Mesothelial cell of epicardium (in vitro differentiated cells): ENCODE results near the gene VAT1L. TPM values are rescaled to one million over a fixed set of nuclear protein-coding genes. Genes with fewer than 3 reads are reported as not detected.

Experiments used
- DNase-seq, 2 experiments: peaks; one replicate each; pipeline ENCODE4 v3.0.0; 2021; ENCODE audit warnings: low spot score in 2 of 2; ENCODE audit not compliant: unreplicated experiment in 2 of 2
- H3K27ac Mint-ChIP-seq: 2 replicates; pipeline ENCODE4 v1.8.0; 2021; ENCODE audit warnings: mixed read lengths
- H3K27me3 Mint-ChIP-seq: 2 replicates; pipeline ENCODE4 v1.8.0; 2021; ENCODE audit warnings: low read depth, mixed read lengths
- H3K36me3 Mint-ChIP-seq: 2 replicates; pipeline ENCODE4 v1.8.0; 2021; ENCODE audit warnings: mixed read lengths
- H3K4me1 Mint-ChIP-seq: 2 replicates; pipeline ENCODE4 v1.8.0; 2021; ENCODE audit warnings: mixed read lengths
- H3K4me3 Mint-ChIP-seq: 2 replicates; pipeline ENCODE4 v1.8.0; 2021; ENCODE audit warnings: mild to moderate bottlenecking, moderate library complexity, mixed read lengths
- H3K9me3 Mint-ChIP-seq: 2 replicates; pipeline ENCODE4 v1.8.0; 2021; ENCODE audit warnings: mixed read lengths
- total RNA-seq: library from RNA; stranded (reverse); gene quantifications from 3 replicates; pipeline ENCODE4 v1.2.1, GENCODE V29; 2021
- TF ChIP-seq, protein P1 (sequence below): fragments of 200-600 bp; sonication (generic); IDR thresholded peaks from one replicate; pipeline ENCODE4 v1.5.0; 2021; ENCODE audit warnings: antibody characterized with exemption; ENCODE audit not compliant: unreplicated experiment

VAT1L gene
- total RNA-seq, 1 donor from 2014 or later, result 6.3 TPM

DNA sequence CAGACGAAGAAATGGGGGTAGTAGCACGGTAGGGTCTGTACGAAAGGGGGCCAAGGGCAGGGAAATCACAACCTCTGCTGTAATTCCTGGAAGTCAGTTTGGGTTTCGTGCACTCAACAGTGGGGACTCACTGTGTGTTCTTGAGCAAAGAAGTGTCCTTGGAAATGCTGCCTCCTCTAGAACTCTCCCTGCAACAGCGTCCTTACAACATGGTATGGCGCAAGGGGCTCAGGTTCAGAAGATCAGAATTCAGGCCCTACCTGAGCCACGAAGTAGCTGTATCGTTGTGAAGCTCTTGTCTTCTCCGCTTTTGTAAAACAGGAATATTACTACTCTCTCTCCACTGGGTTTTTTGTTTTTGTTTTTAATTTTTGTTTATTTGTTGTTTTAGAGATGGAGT lies 127.7 kb downstream of the VAT1L start:
- peaks cover 25% of the 10 kb centered on the region for H3K4me1 Mint-ChIP-seq
- DNase-seq, result no peak
- H3K36me3 Mint-ChIP-seq, result no peaks in the 10 kb centered on the region
- no peak overlapping the region for H3K4me3 Mint-ChIP-seq
- H3K9me3 Mint-ChIP-seq, result no peaks in the 10 kb centered on the region
- H3K27me3 Mint-ChIP-seq, result no peaks in the 10 kb centered on the region
- TF ChIP-seq, protein P1, sequence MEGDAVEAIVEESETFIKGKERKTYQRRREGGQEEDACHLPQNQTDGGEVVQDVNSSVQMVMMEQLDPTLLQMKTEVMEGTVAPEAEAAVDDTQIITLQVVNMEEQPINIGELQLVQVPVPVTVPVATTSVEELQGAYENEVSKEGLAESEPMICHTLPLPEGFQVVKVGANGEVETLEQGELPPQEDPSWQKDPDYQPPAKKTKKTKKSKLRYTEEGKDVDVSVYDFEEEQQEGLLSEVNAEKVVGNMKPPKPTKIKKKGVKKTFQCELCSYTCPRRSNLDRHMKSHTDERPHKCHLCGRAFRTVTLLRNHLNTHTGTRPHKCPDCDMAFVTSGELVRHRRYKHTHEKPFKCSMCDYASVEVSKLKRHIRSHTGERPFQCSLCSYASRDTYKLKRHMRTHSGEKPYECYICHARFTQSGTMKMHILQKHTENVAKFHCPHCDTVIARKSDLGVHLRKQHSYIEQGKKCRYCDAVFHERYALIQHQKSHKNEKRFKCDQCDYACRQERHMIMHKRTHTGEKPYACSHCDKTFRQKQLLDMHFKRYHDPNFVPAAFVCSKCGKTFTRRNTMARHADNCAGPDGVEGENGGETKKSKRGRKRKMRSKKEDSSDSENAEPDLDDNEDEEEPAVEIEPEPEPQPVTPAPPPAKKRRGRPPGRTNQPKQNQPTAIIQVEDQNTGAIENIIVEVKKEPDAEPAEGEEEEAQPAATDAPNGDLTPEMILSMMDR, result no peak
- no peak overlapping the region for H3K27ac Mint-ChIP-seq

DNA sequence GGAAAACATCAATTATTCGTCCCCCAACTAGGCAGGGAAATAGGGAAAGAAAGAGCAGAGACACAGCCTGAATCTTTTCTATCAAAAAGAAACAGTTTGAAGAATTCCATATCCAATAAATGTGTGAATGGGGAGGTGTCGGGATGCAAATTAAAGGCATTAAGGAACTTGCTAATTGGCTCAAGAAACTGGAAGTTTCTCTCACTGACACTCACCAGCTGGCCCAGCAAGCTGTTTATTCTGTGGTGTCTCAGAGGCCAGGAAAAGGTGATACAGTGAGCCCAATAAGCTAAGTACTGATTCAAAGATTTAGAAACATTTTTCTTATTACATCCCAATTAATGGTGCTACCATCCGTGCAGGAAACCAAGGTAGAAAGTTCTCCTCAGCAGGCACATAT lies 129.6 kb downstream of the VAT1L start:
- TF ChIP-seq, protein P1, result no peak
- Mint-ChIP-seq H3K4me1 (peaks cover 26% of the 10 kb centered on the region), H3K9me3 (no peaks in the 10 kb centered on the region), H3K27me3 (no peaks in the 10 kb centered on the region), H3K4me3 (no peak overlapping the region), H3K36me3 (no peaks in the 10 kb centered on the region), H3K27ac (no peak overlapping the region)
- no peak for DNase-seq

DNA sequence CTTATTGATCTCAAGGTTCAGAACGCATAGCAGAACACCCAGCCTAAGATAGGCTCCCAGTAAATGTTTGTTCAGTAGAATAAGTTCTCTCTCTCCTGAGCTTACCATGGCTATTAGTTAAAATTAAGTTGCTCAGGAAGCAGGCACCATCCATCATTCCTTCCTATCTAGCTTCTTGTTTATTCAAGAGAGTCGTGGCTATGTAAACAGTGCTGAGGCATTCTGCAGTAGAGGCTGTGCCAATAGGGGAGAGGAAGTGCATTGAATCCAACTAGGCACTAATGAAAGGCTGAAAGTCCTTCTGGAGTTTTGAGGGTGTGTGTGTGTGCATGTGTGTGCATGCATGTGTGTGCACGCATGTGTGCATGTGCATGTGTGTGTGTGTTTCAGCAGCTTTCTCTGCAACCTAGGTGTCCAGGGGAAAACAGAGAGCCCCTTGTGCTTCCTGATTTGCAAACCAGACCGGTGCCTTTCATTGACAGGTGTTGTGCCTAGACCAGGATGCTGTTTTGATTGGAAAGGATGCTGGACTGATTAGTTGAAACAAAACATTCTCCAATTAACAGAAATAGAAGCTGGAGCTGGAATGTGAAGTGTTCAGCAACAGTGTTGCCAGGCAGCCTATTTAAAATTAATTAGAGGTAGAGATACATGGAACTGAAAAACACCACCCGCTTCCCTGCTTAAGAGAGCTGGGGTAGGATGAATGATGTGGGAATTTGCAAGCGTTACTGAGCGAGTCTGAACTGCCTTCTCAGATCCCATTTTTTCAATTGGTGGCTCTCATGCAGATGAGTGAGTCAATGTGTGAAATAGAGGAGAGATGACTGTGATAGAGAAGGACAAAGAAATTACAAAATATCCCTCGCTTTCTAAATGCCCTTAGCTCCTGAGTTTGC lies 130.7 kb downstream of the VAT1L start:
- TF ChIP-seq, protein P1, result no peak
- no peaks in the 10 kb centered on the region for H3K9me3 Mint-ChIP-seq
- H3K27ac Mint-ChIP-seq, result peak overlapping the region; percentile 27
- no peak overlapping the region for H3K4me3 Mint-ChIP-seq
- H3K36me3 Mint-ChIP-seq, result no peaks in the 10 kb centered on the region
- H3K4me1 Mint-ChIP-seq, result peaks cover 26% of the 10 kb centered on the region
- DNase-seq, result no peak
- peaks cover 2% of the 10 kb centered on the region for H3K27me3 Mint-ChIP-seq

DNA sequence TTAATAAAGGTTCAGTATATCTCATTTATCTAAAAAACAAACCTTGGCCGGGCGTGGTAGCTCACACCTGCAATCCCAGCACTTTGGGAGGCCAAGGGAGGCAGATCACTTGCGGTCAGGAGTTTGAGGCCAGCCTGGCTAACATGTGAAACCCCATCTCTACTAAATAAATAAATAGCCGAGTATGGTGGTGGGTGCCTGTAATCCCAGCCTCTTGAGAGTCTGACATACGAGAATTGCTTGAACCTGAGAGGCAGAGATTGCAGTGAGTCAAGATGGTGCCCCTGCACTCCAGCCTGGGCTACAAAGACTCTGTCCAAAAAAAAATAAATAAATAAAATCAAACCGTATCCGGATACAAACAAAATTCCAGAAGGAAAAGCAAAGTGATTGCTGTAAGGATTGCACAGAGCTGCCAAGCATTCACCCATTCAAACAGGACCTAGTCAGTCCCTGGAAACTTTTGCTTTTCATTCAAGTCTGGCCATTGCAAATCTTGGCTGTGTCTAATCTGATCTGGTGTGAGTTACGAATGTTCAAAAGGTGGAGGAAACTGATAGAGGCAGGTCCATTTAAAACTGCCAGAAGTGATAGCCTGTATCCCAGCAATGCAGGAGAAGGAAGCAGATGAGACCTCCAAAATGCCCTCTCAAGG lies 131.5 kb downstream of the VAT1L start:
- H3K4me3 Mint-ChIP-seq, result no peak overlapping the region
- H3K27ac Mint-ChIP-seq, result no peak overlapping the region
- TF ChIP-seq, protein P1, result no peak
- no peak for DNase-seq
- peaks cover 26% of the 10 kb centered on the region for H3K4me1 Mint-ChIP-seq
- no peaks in the 10 kb centered on the region for H3K9me3 Mint-ChIP-seq
- H3K36me3 Mint-ChIP-seq, result no peaks in the 10 kb centered on the region
- peaks cover 2% of the 10 kb centered on the region for H3K27me3 Mint-ChIP-seq

DNA sequence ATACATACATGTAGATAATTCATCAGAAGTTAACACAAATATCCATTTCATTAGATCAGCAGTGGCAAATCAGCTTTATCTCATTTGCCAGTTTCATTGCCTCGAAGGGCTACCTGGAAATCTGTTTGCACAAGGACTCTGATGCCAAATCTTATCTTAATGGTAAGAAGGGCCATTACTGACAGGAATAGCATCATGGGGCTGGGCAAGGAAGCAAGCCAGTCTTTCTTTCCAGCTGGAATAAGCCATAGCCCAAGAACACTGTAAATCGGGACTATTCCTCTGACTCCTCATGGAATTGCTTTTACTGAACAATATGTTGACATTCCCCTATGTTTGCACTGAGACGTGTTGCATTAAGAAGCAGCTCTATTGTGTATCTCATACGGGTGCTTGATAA lies 132.6 kb downstream of the VAT1L start:
- Mint-ChIP-seq H3K9me3 (no peaks in the 10 kb centered on the region), H3K4me3 (no peak overlapping the region), H3K36me3 (no peaks in the 10 kb centered on the region), H3K27me3 (peaks cover 2% of the 10 kb centered on the region), H3K4me1 (peaks cover 26% of the 10 kb centered on the region), H3K27ac (no peak overlapping the region)
- TF ChIP-seq, protein P1, result no peak
- no peak for DNase-seq
